ENCODE measurements around the gene IL13. TPM values are rescaled to one million over a fixed set of nuclear protein-coding genes. Genes with fewer than 3 reads are reported as not detected.

IL13 gene
- total and polyA plus RNA-seq, 2 experiments from 2014 or later: not detected

GRCh38 chr5:132651838-132652469, 6.0 kb upstream of the IL13 start:
- H3K9ac ChIP-seq: no peak overlapping the region
- no peaks in the 10 kb centered on the region for H4K20me1 ChIP-seq (ENCODE audit: insufficient read depth)
- no peak overlapping the region for H3K4me3 ChIP-seq
- no peak overlapping the region for H3K27ac ChIP-seq
- 80 to 83% methylated on average over 4 of the region's 4 CpGs for WGBS, 2 experiments (ENCODE audit: low coverage in 1 of 2, low lambda C conversion rate in 2 of 2, missing lambda C conversion rate in 2 of 2)
- no peaks in the 10 kb centered on the region for H3K4me1 ChIP-seq (ENCODE audit: insufficient read depth)
- peaks cover 11% of the 10 kb centered on the region; the same call in 1 of the 2 replicates for H3K27me3 ChIP-seq (replicated peaks; ENCODE audit: insufficient read depth)
- H3K9me2 ChIP-seq (ENCODE audit: insufficient read depth): no peaks in the 10 kb centered on the region
- no peak for TF ChIP-seq EZH2phosphoT487 (IDR thresholded peaks at IDR 0.05; ENCODE audit: insufficient read depth, low read depth)
- TF ChIP-seq EZH2 (IDR thresholded peaks at IDR 0.05; ENCODE audit: insufficient read depth, poor library complexity, severe bottlenecking): no peak
- no peak for DNase-seq
- H2AFZ ChIP-seq: no peak overlapping the region
- in situ Hi-C loops (cut with MboI): no loop called here
- H3K79me2 ChIP-seq (ENCODE audit: insufficient read depth): no peaks in the 10 kb centered on the region
- no peaks in the 10 kb centered on the region for H3K36me3 ChIP-seq (ENCODE audit: low read depth)
- no peaks in the 10 kb centered on the region for H3K9me3 ChIP-seq (ENCODE audit: low read depth)
- H3F3A ChIP-seq (ENCODE audit: insufficient read depth): no peaks in the 10 kb centered on the region
- H3K4me2 ChIP-seq (ENCODE audit: unreplicated experiment): no peak overlapping the region

- no peak overlapping the region for H3K9ac ChIP-seq
- no peaks in the 10 kb centered on the region for H3F3A ChIP-seq (ENCODE audit: insufficient read depth)
- no peaks in the 10 kb centered on the region for H3K9me2 ChIP-seq (ENCODE audit: insufficient read depth)
- H3K4me1 ChIP-seq (ENCODE audit: insufficient read depth): no peaks in the 10 kb centered on the region
- H3K27ac ChIP-seq: no peak overlapping the region
- H4K20me1 ChIP-seq (ENCODE audit: insufficient read depth): no peaks in the 10 kb centered on the region
- no peaks in the 10 kb centered on the region for H3K79me2 ChIP-seq (ENCODE audit: insufficient read depth)
- 8 to 11% methylated on average over 7 of the region's 7 CpGs for WGBS, 2 experiments (ENCODE audit: low coverage in 1 of 2, low lambda C conversion rate in 2 of 2, missing lambda C conversion rate in 2 of 2)
- peaks cover 11% of the 10 kb centered on the region; the same call in 1 of the 2 replicates for H3K27me3 ChIP-seq (replicated peaks; ENCODE audit: insufficient read depth)
- no peak for TF ChIP-seq EZH2 (IDR thresholded peaks at IDR 0.05; ENCODE audit: insufficient read depth, poor library complexity, severe bottlenecking)
- no peak for TF ChIP-seq EZH2phosphoT487 (IDR thresholded peaks at IDR 0.05; ENCODE audit: insufficient read depth, low read depth)
- in situ Hi-C loops (cut with MboI): no loop called here
- H3K9me3 ChIP-seq (ENCODE audit: low read depth): no peaks in the 10 kb centered on the region
- H3K4me2 ChIP-seq (ENCODE audit: unreplicated experiment): no peak overlapping the region
- no peak overlapping the region for H3K4me3 ChIP-seq
- H3K36me3 ChIP-seq (ENCODE audit: low read depth): no peaks in the 10 kb centered on the region
- peak overlapping the region; percentile 19; the same call in 1 of the 2 replicates for H2AFZ ChIP-seq
- DNase-seq: peak; percentile 18
These were observed 4.3 kb upstream of the IL13 start for GRCh38 chr5:132653716-132654115.

- DNase-seq: peak; percentile 47
- Histone ChIP-seq H3K36me3 (ENCODE audit: low read depth) (no peaks in the 10 kb centered on the region), H3K4me1 (ENCODE audit: insufficient read depth) (no peaks in the 10 kb centered on the region), H2AFZ (peak overlapping the region; percentile 83), H4K20me1 (ENCODE audit: insufficient read depth) (no peaks in the 10 kb centered on the region), H3F3A (ENCODE audit: insufficient read depth) (no peaks in the 10 kb centered on the region), H3K27ac (no peak overlapping the region), H3K4me2 (ENCODE audit: unreplicated experiment) (peak overlapping the region; percentile 75), H3K9me2 (ENCODE audit: insufficient read depth) (no peaks in the 10 kb centered on the region), H3K9me3 (ENCODE audit: low read depth) (no peaks in the 10 kb centered on the region), H3K4me3 (peak overlapping the region; percentile 67), H3K79me2 (ENCODE audit: insufficient read depth) (no peaks in the 10 kb centered on the region), H3K9ac (peak overlapping the region; percentile 6; the same call in 1 of the 2 replicates), H3K27me3 (replicated peaks; ENCODE audit: insufficient read depth) (peaks cover 11% of the 10 kb centered on the region; the same call in 1 of the 2 replicates)
- TF ChIP-seq EZH2phosphoT487 (IDR thresholded peaks at IDR 0.05; ENCODE audit: insufficient read depth, low read depth): no peak
- 5 to 8% methylated on average over 80 to 85 of the region's 92 CpGs for WGBS, 2 experiments (ENCODE audit: low coverage in 1 of 2, low lambda C conversion rate in 2 of 2, missing lambda C conversion rate in 2 of 2)
- in situ Hi-C loops (cut with MboI): no loop called here
These were observed 1.9 kb upstream of the IL13 start for GRCh38 chr5:132655821-132656773.

- Histone ChIP-seq H3K27me3 (replicated peaks; ENCODE audit: insufficient read depth) (peaks cover 11% of the 10 kb centered on the region; the same call in 1 of the 2 replicates), H3K9me3 (ENCODE audit: low read depth) (no peaks in the 10 kb centered on the region), H4K20me1 (ENCODE audit: insufficient read depth) (no peaks in the 10 kb centered on the region), H3K9ac (no peak overlapping the region), H3K9me2 (ENCODE audit: insufficient read depth) (no peaks in the 10 kb centered on the region), H3K27ac (no peak overlapping the region), H3F3A (ENCODE audit: insufficient read depth) (no peaks in the 10 kb centered on the region), H3K4me3 (peak overlapping the region; percentile 67), H3K79me2 (ENCODE audit: insufficient read depth) (no peaks in the 10 kb centered on the region), H3K4me1 (ENCODE audit: insufficient read depth) (no peaks in the 10 kb centered on the region), H3K36me3 (ENCODE audit: low read depth) (no peaks in the 10 kb centered on the region), H2AFZ (peak overlapping the region; percentile 83; the same call in 1 of the 2 replicates), H3K4me2 (ENCODE audit: unreplicated experiment) (peak overlapping the region; percentile 75)
- 90 to 94% methylated on average over 10 to 12 of the region's 12 CpGs for WGBS, 2 experiments (ENCODE audit: low coverage in 1 of 2, low lambda C conversion rate in 2 of 2, missing lambda C conversion rate in 2 of 2)
- in situ Hi-C loops (cut with MboI): no loop called here
- no peak for TF ChIP-seq EZH2phosphoT487 (IDR thresholded peaks at IDR 0.05; ENCODE audit: insufficient read depth, low read depth)
- no peak for TF ChIP-seq EZH2 (IDR thresholded peaks at IDR 0.05; ENCODE audit: insufficient read depth, poor library complexity, severe bottlenecking)
- DNase-seq: no peak
These were observed 1.1 kb upstream of the IL13 start for GRCh38 chr5:132656774-132657355.
